HG03045 (cell line): Measurements from ENCODE around the gene HOMER1.

ENCODE experiments used
- ATAC-seq: cut with Tn5 transposase; IDR thresholded peaks from one replicate; pipeline ENCODE4 v1.9.1; 2021; ENCODE audit warnings: mild to moderate bottlenecking, moderate library complexity; ENCODE audit not compliant: unreplicated experiment

The HOMER1 gene

DNA sequence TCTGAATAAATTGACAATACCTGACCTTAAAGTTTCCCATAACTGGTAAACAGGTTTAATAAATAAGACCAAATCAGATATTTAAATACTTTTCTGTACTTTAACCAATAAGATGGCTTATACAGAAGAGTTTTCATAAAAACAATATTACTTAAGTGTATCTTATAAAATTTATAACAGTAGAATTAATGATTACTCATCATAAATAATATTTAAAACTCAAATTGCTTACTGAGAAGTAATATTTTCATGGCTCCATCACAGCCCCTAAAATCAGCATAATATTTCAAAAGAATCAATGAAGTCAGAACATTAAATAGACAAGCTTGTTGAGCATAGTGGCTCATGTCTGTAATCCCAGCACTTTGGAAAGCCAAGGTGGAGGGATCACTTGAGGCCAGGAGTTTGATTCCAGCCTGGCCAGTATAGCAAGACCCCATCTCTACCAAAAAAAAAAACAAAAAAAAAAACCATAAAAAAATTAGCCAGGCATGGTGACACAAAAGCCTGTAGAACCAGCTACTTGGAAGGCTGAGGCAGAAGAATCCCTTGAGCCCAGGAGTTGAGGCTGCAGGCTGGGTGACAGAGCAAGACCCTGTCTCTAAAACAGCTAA, 23.5 kb downstream of the HOMER1 start:
- ATAC-seq, result no peak

DNA sequence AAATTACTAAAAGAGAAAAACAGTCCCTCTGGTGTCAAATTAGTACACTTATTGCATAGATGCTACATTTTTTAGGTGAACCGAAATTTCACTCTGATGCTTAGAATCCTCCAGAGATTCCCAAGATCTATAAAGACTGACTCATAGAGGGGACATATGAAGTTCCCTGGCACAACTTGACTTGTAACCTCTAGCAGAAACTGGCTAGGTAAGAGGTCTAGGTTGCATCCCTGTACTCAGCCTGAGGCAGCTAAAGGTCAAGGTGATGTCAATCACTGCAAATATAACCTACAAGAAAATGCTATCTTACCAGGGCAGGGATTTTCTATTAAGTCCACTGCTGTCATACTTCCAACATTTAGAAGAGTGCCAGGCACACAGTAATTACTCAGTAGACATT, 24.2 kb downstream of the HOMER1 start:
- no peak for ATAC-seq

DNA sequence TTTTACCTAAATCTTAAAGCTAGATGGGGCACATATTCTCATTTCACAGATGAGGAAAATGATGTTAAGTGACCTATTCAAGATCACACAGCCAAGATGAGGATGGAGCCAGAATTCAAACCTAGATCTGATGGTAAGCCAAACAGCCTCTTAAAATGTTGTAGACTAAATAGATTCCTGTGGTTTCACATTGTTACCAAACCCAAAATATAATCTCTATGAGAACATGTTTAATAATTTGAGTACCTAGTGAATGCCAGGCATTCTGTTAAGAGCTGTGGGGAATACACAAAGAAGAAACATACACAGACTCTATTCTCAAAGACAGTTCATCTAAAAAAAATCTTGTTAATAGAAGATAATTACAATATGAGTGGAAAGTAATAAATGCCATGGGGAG, 25.2 kb downstream of the HOMER1 start:
- no peak for ATAC-seq

DNA sequence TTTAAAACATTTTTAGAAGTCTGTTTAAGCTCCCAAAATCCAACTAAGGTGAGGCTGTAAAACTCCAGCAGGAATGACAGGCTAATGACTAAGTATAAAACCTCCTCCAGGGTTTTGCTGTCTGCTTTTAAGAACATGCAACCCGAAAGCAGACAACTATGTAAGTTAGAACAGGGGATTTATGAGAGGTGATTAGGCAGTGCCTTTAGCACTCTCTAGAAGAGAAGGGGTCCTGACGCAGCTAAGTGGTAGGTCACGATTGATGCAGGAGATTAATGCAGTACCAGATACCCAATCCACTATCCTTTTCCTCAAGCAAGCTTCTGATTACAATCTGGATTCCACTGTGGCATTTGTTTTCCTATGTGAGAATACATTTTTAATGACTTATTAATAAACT, 25.9 kb downstream of the HOMER1 start:
- no peak for ATAC-seq

DNA sequence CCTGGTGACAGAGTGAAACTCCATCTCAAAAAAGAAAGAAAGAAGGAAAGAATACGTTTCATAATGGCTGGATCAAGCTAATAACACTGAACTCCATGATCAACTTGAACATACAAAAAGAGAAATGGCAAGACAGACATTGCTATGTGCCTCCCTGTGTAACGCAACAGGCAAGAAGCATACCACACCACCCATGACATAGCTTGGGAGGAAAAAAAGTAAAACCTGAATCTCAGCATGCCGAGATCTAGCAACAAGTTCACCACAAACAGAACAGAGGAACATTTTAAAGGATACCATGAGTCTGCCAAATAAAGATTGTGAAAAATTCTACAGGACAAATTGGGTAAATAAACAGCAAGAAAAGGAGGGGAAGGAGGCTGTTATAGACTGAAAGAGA, 26.7 kb downstream of the HOMER1 start:
- ATAC-seq, result no peak

DNA sequence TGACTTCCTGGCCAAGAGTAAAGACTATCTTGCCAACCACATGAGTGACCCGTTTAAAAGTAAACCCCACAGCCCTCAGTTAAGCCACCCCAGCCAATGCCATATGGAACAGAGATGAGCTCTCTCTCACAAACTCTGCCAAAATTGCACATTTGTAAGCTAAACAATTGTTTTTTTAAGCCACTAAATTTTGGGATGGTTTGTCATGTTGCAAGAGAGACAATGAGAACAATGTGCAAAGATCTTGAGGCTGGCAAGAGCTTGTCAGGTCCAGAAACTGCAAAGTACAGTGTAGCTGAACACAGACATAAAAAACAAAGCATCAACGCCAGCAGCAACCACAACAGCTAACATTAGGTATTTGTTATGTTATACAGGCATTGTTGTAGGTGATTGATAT, 27.8 kb downstream of the HOMER1 start:
- no peak for ATAC-seq

DNA sequence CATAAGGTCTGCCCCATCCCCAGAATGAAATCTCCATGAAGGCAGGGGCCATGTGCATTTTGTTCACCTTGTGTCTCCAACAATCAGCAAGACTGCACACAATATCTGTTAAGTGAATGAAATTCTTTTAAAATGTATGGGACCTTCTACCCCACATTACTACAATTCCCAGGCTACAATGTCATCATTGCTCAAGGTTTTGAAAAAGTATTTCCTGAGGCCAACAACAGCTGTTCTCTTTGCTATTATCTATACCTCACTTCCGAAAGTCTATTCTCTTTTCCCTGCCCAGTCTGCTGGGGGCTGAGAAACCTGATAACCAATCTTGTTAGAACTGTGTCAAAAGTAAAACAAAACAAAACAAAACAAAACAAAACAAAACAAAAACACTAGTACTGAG, 29.2 kb downstream of the HOMER1 start:
- no peak for ATAC-seq

DNA sequence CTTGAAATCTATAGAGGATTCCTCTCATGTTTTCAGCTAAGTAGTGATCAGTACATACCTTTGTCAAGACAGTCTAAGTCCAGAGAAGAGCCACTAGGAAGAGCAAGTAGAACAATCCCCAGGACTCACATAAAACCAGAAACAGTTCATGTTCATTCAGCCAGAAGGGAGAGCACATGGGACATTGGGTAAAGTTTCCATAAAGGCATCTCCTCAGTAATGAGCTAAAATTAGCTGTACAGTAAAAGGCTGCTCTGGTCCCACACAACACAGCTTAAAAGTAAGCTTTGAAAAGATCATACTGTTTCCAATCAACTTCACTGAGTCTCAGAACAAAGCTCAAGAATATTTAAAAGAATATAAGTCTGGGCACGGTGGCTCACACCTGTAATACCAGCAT, 32.4 kb downstream of the HOMER1 start:
- ATAC-seq, result no peak

DNA sequence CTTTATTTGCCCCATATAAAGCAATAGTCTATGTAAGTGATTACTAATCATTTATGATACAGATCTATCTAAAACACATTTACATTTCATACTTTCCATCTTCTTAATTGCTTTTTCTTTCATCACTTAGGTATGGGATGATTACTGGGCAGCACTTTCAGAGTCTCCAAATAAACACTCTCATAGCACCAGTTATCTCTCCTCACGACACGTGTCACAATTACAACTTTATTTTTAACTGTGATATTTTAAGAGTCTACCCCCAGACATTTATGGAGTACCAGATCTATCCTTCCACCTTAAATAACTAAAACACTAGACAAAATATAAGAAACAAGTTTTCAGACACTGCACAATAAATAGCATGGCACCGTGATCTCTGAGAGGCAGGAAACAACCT, 32.9 kb downstream of the HOMER1 start:
- no peak for ATAC-seq

DNA sequence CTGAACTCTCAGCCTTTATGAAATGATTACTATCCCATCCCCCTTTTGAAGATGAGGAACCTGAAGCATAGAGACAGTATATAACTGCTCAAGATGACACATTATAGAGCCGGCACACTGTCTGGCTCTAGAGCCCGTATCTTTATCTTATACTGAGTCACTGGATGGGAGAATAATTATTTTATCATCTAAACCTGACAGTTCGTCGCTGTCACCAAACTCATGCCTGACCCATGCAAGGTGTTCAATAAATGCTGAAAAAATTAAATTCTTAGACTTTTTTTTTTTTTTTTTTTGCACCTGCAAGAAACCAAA, 38.8 kb downstream of the HOMER1 start:
- ATAC-seq, result no peak

DNA sequence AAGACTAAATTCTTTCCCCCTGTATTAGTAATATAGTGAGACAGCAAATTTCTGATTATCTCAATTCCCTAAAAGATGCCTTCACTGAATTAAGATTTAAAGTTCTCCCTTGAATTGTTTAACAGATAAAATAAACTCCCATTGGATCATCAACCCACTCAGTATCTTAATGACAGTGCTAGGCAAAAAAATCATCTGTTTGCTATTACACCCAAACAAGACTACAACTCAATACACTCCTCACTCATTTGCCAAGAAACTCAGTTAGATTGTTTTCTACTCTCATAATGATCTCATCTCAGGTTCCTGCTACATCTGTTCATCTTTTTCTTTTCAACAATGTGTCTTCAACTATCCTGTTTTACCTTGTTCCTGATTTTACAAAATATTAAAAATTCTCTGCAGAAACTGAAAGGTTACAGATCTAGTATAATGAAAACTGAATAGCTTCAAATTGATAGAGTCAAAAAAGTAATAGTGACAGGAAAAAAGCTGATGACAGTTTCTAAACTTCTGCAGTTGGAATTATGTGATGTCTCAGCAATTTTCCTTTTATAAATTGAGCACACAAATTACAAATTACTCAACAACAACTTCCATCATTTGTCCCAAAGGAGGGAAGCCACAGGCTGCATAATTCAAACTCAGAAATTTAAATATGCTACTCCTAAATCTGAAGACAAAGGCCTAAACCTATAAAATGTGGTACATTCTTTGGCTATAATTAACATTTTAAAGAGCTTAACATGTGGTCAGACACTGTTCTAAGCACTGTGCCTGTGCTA, 39.4 kb downstream of the HOMER1 start:
- no peak for ATAC-seq

DNA sequence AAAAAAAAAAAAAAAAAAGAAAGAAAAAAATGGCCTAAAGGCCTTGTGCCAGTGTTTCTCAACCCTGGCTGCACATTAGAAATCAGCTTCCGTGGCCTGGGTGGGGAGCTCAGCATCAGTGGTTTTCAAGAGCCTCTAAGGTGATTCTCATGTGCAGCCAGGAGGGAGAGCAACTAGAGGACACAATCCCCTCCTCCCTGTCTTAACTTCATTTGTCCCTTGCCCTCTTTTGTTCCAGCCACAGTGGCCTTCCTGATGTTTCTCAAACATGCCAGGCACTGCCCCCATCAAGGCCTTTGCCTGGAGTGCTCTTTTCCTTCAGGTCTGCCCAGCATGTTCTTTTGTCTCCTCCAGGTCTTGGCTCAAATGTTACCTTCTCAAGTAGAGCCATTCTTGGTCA, 42.4 kb downstream of the HOMER1 start:
- ATAC-seq, result no peak

DNA sequence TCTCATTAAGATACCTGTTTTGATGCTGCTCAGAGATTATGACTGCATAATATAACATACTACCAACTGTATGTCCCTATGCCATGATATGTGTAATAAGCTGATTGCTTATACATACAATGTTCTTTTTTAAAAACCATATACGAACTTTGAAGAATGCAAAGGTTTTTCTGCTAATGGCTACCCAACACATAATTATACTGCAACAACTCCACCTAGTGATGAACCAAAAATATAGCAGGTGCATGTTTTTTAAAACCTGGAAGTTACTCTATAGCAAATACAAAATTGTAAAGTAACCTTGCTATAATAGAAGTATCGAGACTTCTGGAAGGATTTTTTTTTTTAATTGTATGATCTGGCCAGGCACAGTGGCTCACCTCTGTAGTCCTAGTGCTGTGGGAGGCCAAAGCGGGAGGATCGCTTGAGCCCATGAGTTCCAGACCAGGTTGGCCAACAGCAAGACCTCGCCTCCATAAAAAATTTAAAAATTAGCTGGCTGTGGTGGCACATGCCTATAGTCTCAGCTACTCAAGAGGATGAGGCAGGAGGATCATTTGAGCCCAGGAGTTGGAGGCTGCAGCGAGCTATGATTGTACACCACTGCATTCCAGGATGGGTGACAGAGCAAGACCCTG, 49.1 kb downstream of the HOMER1 start:
- ATAC-seq, result no peak

DNA sequence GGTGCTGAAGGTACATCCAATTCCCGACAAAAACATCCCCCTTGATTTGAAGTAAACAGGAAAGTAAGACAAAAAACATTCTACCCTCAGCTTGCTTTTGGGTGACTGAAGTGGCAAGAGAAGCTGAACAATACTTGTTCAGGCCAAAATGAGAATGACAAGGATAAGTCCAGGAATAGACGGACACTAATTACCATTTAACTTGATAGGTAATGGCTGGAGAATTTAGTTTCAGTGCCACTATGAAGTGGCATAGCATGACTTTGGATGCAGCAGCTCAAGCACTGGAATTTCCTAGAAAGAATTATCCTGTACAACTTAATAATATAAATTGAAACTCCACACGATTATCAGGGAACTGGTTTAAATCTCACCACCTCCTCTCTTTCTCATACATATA, 49.7 kb downstream of the HOMER1 start:
- ATAC-seq, result no peak

DNA sequence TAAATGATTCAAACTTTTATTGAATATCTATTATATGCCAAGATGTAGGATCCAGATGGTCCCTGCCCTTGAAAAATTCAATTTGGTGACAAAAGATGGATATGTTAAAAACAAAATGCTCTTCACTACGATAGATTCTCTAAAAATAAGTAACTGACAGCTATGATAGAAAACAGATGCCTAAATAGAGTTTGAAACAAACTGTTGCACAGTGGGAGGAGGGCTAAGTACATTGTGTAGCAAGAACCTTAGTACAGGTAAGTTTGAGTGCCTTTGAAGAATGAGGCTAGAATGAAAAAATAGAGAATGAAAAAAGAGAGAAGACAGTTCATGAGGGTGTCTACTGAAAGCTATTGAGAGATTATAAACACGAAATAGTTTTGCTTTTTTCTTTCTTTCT, 54.3 kb downstream of the HOMER1 start:
- ATAC-seq, result no peak

DNA sequence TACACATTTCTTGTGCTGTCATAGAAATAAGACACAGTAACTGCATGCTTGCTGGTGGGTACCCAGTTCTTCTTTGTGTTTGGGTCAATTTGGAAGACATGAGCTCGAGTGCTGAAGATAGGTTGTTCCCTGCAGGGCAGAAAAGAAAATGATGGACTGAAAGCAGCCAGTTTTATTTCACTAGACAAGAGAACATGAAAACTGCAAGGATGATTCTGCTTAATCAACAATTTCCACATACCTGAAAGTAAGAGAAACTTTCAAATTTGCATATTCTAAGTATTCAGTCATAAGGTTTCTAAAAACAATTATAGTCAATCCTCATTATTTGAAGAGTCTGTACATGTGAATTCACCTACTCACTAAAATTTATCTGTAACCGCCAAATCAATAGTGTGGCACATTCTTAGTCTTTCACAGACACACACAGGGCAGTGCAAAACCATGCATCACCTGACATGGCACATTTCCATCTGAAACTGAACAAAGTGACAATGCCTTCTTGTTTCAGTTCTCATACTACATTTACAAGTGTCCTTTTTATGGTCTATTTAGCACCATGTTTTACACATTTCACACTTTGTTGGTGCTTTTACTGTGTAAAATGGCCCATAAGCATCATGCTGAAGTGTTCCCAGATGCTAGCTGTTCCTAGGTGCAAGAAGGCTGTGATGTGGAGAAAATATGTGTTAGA, 56.9 kb downstream of the HOMER1 start:
- peak; percentile 57 for ATAC-seq

DNA sequence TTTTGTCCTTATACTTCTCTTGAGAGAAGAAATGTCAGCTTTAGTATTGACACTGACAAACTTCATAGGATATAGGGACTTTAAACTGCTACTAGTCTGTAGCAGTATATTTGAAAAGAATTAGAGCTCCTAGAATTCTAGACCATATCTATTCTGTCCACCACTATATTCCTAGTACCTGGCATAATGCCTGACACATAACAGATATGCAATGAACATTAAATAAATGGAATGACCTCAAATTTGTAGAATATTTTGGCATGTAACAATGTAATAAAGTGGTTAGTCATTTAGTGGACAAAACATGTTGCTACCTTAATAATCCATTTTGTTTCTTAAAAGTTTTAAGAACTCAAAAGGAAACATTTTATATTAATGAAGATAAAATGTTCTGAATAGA, 57.5 kb downstream of the HOMER1 start:
- ATAC-seq, result no peak

DNA sequence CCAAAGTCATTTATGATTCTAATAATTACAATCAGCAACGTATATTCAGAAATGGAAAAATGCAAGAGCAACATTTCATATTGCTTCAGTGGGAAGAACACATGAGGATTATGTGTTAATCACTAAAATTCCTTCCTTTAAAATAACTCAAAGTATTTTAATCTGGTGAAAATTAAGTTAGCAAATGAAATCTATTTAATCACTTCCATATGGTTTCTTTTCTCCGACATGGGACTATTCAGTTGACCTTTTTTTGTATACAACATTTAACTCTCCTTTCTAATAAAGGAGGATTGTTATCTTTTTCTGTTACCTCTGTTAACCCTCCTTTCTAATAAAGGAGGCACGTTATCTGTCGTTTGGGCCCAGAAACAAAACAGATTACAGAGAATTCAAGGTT, 59.9 kb downstream of the HOMER1 start:
- no peak for ATAC-seq

DNA sequence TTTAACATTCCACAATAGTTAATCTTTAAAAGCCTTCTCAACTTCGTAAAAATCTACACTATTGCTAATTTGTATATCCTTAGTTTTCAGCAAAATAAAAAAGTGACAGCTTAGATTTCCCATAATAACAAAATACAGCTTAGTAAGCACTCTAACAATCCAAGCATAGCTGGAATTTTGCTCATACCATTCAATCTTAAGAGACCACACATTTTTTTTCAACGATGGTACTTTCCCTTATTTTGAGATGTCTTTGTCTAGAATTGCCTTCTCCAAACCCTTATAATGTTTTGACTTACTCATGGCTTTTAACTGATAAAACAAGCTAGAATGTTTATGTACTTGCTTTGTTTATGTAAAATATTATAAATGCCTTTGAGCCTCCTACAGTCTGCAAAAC, 65.6 kb downstream of the HOMER1 start:
- no peak for ATAC-seq

DNA sequence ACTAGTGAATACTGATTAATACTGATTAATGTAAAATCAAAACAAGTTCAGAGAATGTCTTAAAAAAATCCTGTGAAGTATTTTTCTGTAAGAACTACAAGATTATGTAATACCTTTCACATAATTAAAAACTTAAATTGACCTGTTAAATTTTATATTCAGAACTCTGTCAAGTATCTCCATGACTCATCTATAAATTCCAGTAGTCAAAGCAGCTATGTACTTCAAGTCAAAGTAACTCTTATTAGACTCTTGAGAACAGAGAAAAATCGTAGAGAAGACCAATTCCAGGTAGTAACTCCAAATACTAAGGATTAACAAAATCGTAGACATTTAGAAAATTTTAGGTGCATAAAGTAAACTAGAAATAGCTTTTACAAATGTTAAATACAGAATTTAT, 77.1 kb downstream of the HOMER1 start:
- no peak for ATAC-seq

DNA sequence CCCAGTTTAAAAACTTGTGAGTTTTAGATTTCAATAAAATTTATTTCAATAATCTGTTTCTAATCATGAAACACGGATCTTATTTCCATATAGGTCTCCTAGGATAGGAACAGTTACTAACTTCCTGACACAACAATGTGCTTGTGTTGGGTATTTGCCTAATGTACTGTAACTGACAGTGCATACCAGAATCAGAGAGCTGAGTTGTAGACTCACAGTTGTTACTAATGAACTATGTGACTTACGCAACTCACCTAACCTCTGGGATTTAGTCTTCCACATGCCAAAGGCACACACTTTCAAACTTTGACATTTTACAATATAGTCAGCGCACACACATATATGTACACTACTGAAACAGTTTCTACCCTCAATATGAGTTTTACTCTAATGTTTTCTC, 77.7 kb downstream of the HOMER1 start:
- ATAC-seq, result no peak

DNA sequence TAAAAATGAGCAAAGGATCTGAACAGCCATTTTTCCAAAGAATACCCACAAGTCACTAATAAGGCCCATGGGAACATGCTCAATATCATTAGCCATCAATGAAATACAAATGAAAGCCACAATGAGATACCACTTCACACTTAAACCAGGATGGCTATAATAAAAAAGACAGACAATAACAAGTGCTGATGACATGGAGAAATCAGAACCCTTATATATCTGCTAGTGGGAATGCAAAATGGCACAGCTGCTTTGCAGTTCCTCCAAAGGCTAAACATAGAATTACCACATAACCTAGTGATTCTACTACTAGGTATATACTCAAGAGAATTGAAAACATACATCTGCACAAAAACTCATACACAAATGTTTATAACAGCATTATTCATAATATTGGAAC, 83.7 kb downstream of the HOMER1 start:
- no peak for ATAC-seq
